K562 (cell line): Measurements from ENCODE around the gene TMEM209. TPM values are rescaled to one million over a fixed set of nuclear protein-coding genes. Genes with fewer than 3 reads are reported as not detected.
A peak's percentile ranks its signal among the peaks of the same experiment; 100 is the strongest.

ENCODE experiments used
- CBFA2T2 ChIP-seq: fragments of 450-650 bp; conservative IDR thresholded peaks from 2 replicates; pipeline ENCODE4 v1.6.1; 2017; ENCODE audit warnings: mild to moderate bottlenecking
- CHD1 ChIP-seq: fragments of 200-600 bp; sonication (generic); IDR thresholded peaks from one replicate; pipeline ENCODE4 v1.6.1; 2012; ENCODE audit warnings: mild to moderate bottlenecking, moderate library complexity, low read length, inconsistent platforms
- ETV1 ChIP-seq: fragments of 450-650 bp; conservative IDR thresholded peaks from 2 replicates; pipeline ENCODE4 v1.6.1; 2016; ENCODE audit warnings: missing genetic modification characterization, control low read depth, low read depth, missing compliant biosample characterization
- FOXA3 ChIP-seq, 2 experiments: fragments of 450-650 bp in 1 of 2; sonication (generic) in 1 of 2; formaldehyde crosslinking; IDR thresholded peaks in 1 of 2; conservative IDR thresholded peaks in 1 of 2; 2 replicates each; pipeline versions ENCODE4 v1.4.0 to v1.8.0; 2020 to 2022; ENCODE audit warnings: mild to moderate bottlenecking in 2 of 2, missing genetic modification reagents in 1 of 2
- KLF13 ChIP-seq: fragments of 450-650 bp; IDR thresholded peaks from 2 replicates; pipeline ENCODE4 v1.6.1; 2016; ENCODE audit warnings: missing genetic modification characterization, low read depth, mild to moderate bottlenecking, missing compliant biosample characterization, moderate library complexity, borderline replicate concordance
- RBBP5 ChIP-seq: fragments of 200-600 bp; sonication (generic); IDR thresholded peaks from 2 replicates; pipeline ENCODE4 v1.6.1; 2012; ENCODE audit warnings: borderline replicate concordance, mild to moderate bottlenecking, low read length, control low read depth, inconsistent platforms; ENCODE audit not compliant: insufficient read depth, poor library complexity, severe bottlenecking
- SIX5 ChIP-seq, 2 experiments: IDR thresholded peaks; 2 replicates each; pipeline ENCODE4 v1.6.1; 2011; ENCODE audit warnings: low read length in 2 of 2, borderline replicate concordance in 1 of 2, low read depth in 1 of 2, mild to moderate bottlenecking in 1 of 2, moderate library complexity in 1 of 2; ENCODE audit not compliant: insufficient read depth in 1 of 2
- SMAD2 ChIP-seq: fragments of 150-350 bp; IDR thresholded peaks from 2 replicates; pipeline ENCODE4 v1.6.1; 2014; ENCODE audit warnings: low read depth, mild to moderate bottlenecking, low read length
- TEAD1 ChIP-seq, 2 experiments: fragments of 450-650 bp in 1 of 2; sonication (generic) in 1 of 2; formaldehyde crosslinking; IDR thresholded peaks; 2 replicates each; pipeline versions ENCODE4 v1.4.0 to v1.8.0; 2020 to 2022; ENCODE audit warnings: mild to moderate bottlenecking in 2 of 2, missing genetic modification reagents in 1 of 2
- TRIM24 ChIP-seq, 2 experiments: fragments of 450-650 bp; IDR thresholded peaks; 2 replicates each; pipeline ENCODE4 v1.6.1; 2016
- TSC22D4 ChIP-seq: fragments of 450-650 bp; IDR thresholded peaks from 2 replicates; pipeline ENCODE4 v1.6.1; 2016; ENCODE audit warnings: missing genetic modification characterization, missing biosample characterization, control low read depth
- WHSC1 ChIP-seq: IDR thresholded peaks from one replicate; pipeline ENCODE4 v1.6.1; 2012; ENCODE audit warnings: low read length, control low read depth, inconsistent platforms
- ZEB2 ChIP-seq: fragments of 450-650 bp; IDR thresholded peaks from 2 replicates; pipeline ENCODE4 v1.6.1; 2016
- ZNF23 ChIP-seq: fragments of 250-450 bp; sonication (Bioruptor Pico); IDR thresholded peaks from 2 replicates; pipeline ENCODE4 v1.4.0; 2020; ENCODE audit warnings: mild to moderate bottlenecking
- ZNF445 ChIP-seq: fragments of 250-450 bp; sonication (Bioruptor Pico); IDR thresholded peaks from 2 replicates; pipeline ENCODE4 v1.4.0; 2020; ENCODE audit warnings: low read depth, mild to moderate bottlenecking, moderate library complexity
- ZNF583 ChIP-seq: fragments of 250-450 bp; sonication (Bioruptor Pico); IDR thresholded peaks from 2 replicates; pipeline ENCODE4 v1.4.0; 2020
- ZZZ3 ChIP-seq: fragments of 450-650 bp; IDR thresholded peaks from 2 replicates; pipeline ENCODE4 v1.6.1; 2016; ENCODE audit warnings: antibody characterized with exemption, mild to moderate bottlenecking, moderate library complexity
- polyA plus RNA-seq, 8 experiments: library from polyadenylated mRNA; depleted of rRNA in 4 of 8; stranded (reverse) in 5 of 8; unstranded in 3 of 8; fragments of >200 nt; fragmentation: Nextera tagmentation in 2 of 8; fragmentation: Illumina TruSeq in 1 of 8; extraction: Ambion mirVana in 2 of 8; extraction: Trizol in 1 of 8; gene quantifications; 2 replicates each; pipeline versions ENCODE4 v1.2.1 to v1.2.3, GENCODE V29; 2011 to 2014; ENCODE audit warnings: inconsistent platforms in 1 of 8, missing spikeins in 1 of 8
- total RNA-seq, 7 experiments: library from RNA; depleted of rRNA in 6 of 7; stranded (reverse); fragments of >200 nt in 6 of 7; fragmentation: Illumina TruSeq in 2 of 7; extraction: Trizol in 2 of 7; gene quantifications; 2 replicates each; pipeline versions ENCODE4 v1.2.1 to v1.2.3, GENCODE V29; 2011 to 2021; ENCODE audit warnings: low replicate concordance in 1 of 7
- TF ChIP-seq, protein P1 (sequence below): fragments of 450-650 bp; IDR thresholded peaks from 2 replicates; pipeline ENCODE4 v1.6.1; 2017; ENCODE audit warnings: antibody characterized with exemption, mild to moderate bottlenecking
- TF ChIP-seq, protein P2 (sequence below): fragments of 250-450 bp; sonication (Bioruptor Pico); IDR thresholded peaks from 2 replicates; pipeline ENCODE4 v1.4.0; 2020; ENCODE audit warnings: mild to moderate bottlenecking
- TF ChIP-seq, protein P3 (sequence below): fragments of 250-450 bp; sonication (Bioruptor Pico); IDR thresholded peaks from 2 replicates; pipeline ENCODE4 v1.9.0; 2021; ENCODE audit warnings: mild to moderate bottlenecking
- TF ChIP-seq, protein P4 (sequence below): sonication (generic); formaldehyde crosslinking; IDR thresholded peaks from 2 replicates; pipeline ENCODE4 v1.9.0; 2022; ENCODE audit warnings: mild to moderate bottlenecking, missing genetic modification reagents

TMEM209 gene
- total and polyA plus RNA-seq, 9 of the 15 experiments (the other 6 are each of a cell fraction or from before 2014, with no cell fraction given) = 36.8 to 116 (median 76.6) TPM

- TF ChIP-seq, protein P1, sequence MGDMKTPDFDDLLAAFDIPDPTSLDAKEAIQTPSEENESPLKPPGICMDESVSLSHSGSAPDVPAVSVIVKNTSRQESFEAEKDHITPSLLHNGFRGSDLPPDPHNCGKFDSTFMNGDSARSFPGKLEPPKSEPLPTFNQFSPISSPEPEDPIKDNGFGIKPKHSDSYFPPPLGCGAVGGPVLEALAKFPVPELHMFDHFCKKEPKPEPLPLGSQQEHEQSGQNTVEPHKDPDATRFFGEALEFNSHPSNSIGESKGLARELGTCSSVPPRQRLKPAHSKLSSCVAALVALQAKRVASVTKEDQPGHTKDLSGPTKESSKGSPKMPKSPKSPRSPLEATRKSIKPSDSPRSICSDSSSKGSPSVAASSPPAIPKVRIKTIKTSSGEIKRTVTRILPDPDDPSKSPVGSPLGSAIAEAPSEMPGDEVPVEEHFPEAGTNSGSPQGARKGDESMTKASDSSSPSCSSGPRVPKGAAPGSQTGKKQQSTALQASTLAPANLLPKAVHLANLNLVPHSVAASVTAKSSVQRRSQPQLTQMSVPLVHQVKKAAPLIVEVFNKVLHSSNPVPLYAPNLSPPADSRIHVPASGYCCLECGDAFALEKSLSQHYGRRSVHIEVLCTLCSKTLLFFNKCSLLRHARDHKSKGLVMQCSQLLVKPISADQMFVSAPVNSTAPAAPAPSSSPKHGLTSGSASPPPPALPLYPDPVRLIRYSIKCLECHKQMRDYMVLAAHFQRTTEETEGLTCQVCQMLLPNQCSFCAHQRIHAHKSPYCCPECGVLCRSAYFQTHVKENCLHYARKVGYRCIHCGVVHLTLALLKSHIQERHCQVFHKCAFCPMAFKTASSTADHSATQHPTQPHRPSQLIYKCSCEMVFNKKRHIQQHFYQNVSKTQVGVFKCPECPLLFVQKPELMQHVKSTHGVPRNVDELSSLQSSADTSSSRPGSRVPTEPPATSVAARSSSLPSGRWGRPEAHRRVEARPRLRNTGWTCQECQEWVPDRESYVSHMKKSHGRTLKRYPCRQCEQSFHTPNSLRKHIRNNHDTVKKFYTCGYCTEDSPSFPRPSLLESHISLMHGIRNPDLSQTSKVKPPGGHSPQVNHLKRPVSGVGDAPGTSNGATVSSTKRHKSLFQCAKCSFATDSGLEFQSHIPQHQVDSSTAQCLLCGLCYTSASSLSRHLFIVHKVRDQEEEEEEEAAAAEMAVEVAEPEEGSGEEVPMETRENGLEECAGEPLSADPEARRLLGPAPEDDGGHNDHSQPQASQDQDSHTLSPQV = peak; percentile 45; the same call in 1 of the 2 replicates
- TF ChIP-seq ZEB2 (no peak), ZNF583 (CRISPR knock-in tag) (no peak), TSC22D4 (tag) (no peak), CBFA2T2 (no peak), FOXA3 (CRISPR knock-in tag; conservative IDR thresholded peaks at IDR 0.05 in 1 of 2, IDR thresholded peaks at IDR 0.05 in 1 of 2) (no peak), ZZZ3 (no peak), ZNF23 (CRISPR knock-in tag) (no peak), ETV1 (tag) (0 out of 2 replicates have a peak, but pooled peaks have one; percentile 21), TRIM24 (IDR thresholded peaks at IDR 0.05) (no peak), KLF13 (no peak), WHSC1 (peak; percentile 88), SMAD2 (no peak), ZNF445 (CRISPR knock-in tag) (no peak), CHD1 (no peak), RBBP5 (peak; percentile 29), TEAD1 (CRISPR knock-in tag; IDR thresholded peaks at IDR 0.05) (no peak), SIX5 (IDR thresholded peaks at IDR 0.05; ENCODE audit: borderline replicate concordance in 1 of 2, insufficient read depth in 1 of 2, low read depth in 1 of 2, low read length in 2 of 2) (no peak)
- TF ChIP-seq, protein P2, sequence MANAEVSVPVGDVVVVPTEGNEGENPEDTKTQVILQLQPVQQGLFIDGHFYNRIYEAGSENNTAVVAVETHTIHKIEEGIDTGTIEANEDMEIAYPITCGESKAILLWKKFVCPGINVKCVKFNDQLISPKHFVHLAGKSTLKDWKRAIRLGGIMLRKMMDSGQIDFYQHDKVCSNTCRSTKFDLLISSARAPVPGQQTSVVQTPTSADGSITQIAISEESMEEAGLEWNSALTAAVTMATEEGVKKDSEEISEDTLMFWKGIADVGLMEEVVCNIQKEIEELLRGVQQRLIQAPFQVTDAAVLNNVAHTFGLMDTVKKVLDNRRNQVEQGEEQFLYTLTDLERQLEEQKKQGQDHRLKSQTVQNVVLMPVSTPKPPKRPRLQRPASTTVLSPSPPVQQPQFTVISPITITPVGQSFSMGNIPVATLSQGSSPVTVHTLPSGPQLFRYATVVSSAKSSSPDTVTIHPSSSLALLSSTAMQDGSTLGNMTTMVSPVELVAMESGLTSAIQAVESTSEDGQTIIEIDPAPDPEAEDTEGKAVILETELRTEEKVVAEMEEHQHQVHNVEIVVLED (CRISPR knock-in tag) = no peak
- TF ChIP-seq, protein P3, sequence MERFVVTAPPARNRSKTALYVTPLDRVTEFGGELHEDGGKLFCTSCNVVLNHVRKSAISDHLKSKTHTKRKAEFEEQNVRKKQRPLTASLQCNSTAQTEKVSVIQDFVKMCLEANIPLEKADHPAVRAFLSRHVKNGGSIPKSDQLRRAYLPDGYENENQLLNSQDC (CRISPR knock-in tag) = no peak
- TF ChIP-seq, protein P4, sequence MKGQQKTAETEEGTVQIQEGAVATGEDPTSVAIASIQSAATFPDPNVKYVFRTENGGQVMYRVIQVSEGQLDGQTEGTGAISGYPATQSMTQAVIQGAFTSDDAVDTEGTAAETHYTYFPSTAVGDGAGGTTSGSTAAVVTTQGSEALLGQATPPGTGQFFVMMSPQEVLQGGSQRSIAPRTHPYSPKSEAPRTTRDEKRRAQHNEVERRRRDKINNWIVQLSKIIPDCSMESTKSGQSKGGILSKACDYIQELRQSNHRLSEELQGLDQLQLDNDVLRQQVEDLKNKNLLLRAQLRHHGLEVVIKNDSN (CRISPR knock-in tag) = 0 out of 2 replicates have a peak, but pooled peaks have one; percentile 19
Observed at GRCh38 chr7:130144312-130145171, 60.7 kb downstream of the TMEM209 start (continued).
